ENCODE data around the gene LAYN. TPM values are rescaled to one million over a fixed set of nuclear protein-coding genes. Genes with fewer than 3 reads are reported as not detected.
A peak's percentile ranks its signal among the peaks of the same experiment; 100 is the strongest.

Gene LAYN, protein sequence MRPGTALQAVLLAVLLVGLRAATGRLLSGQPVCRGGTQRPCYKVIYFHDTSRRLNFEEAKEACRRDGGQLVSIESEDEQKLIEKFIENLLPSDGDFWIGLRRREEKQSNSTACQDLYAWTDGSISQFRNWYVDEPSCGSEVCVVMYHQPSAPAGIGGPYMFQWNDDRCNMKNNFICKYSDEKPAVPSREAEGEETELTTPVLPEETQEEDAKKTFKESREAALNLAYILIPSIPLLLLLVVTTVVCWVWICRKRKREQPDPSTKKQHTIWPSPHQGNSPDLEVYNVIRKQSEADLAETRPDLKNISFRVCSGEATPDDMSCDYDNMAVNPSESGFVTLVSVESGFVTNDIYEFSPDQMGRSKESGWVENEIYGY
- 19.3 and 25.9 TPM in 2 replicates for total RNA-seq (2014; rRNA removed; shearing (Covaris generic))

DNA sequence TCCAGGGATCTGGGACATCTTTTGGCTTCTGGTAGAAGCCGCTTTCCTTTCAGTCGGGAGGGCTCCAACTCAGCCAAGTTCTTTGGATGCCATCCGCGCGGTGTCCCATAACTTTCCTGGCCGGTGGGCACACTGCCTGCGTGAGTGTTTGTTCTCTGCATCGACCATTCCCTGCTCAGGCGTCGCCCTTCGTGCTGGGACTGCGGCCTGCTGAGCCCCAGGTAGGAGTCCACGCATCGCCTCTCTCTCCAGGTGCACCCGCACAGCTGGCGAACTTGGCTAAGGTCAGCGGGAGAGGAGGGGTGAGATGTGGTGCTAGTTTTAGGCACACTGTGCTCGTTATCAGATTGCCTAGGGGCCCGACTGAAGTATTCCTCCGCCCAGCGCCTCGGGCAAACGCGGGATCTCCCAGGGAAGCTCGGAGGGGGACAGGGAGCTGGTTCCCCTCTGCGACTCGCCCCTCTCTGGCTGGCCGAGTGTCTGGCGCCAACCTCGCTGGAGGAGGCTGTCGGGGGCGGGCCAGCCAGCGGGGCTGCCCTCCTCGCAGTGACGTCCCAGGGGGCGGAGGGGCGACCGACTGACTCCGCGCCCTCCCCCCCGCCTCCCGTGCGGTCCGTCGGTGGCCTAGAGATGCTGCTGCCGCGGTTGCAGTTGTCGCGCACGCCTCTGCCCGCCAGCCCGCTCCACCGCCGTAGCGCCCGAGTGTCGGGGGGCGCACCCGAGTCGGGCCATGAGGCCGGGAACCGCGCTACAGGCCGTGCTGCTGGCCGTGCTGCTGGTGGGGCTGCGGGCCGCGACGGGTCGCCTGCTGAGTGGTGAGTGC lies at the start of gene LAYN:
TSS of gene LAYN (plus strand) at position 607 of the 823 bp plus-strand sequence. CDS start at position 731, 124 bp downstream.
- peak; percentile 73 for DNase-seq (ENCODE audit: low read depth)

DNA sequence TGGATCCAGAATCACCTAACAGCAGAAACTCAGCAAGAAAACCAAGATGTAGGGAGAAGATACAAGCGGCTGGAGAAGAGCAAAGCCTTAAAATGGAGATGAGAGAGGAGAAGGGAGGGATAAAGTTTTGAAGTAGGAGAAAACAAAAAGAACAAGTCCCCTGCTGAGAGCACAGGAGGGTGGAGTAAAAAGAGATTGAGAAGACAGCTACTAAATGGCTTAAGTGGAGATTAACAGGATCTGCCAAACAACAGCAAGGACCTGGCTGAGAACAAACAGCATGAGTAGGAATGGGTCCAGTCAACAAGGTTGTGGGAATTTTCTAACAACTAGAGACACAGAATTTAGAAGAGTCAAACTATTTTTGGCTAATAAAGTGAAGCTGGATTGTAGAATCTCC lies 46.5 kb upstream of the LAYN start:
- no peak for DNase-seq (ENCODE audit: low read depth)

DNA sequence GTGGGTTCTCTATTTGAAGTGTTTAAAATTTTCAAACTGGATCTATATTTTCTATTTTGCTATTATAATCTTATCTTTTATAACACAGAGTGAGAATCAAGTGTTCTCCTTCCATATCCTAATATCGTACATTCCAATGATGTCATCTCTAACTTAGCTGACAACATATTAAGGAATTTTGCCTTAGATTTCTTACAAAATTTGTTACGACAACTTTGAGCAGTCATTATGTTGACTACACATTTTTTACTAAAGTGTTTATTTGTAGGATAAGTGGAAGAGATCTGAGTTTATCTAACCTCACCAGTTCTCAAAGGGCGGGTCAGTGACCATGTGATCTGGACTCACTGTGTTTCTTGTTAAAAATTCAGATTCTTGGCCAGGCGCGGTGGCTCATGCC lies 41.0 kb upstream of the LAYN start:
- no peak for DNase-seq (ENCODE audit: low read depth)

GRCh38 chr11:111500481-111500880 lies 40.0 kb upstream of the LAYN start:
- no peak for DNase-seq (ENCODE audit: low read depth)

- DNase-seq (ENCODE audit: low read depth) = no peak
Measured at GRCh38 chr11:111502611-111503010, 37.9 kb upstream of the LAYN start.

GRCh38 chr11:111510311-111510710 lies 30.2 kb upstream of the LAYN start:
- no peak for DNase-seq (ENCODE audit: low read depth)

- peak; percentile 27 for DNase-seq (ENCODE audit: low read depth)
Measured at GRCh38 chr11:111512296-111513239, 28.0 kb upstream of the LAYN start, which contains the start of gene BTG4. BTG4 (minus strand) TSS chr11:111512386; CDS start chr11:111498776, 13,610 bp downstream.

- no peak for DNase-seq (ENCODE audit: low read depth)
Measured at GRCh38 chr11:111513240-111513605, 27.3 kb upstream of the LAYN start.

GRCh38 chr11:111514216-111515031 lies 26.1 kb upstream of the LAYN start, which contains the start of gene HOATZ:
HOATZ (plus strand) TSS chr11:111514778; CDS start chr11:111514785, 7 bp downstream.
- no peak for DNase-seq (ENCODE audit: low read depth)

DNA sequence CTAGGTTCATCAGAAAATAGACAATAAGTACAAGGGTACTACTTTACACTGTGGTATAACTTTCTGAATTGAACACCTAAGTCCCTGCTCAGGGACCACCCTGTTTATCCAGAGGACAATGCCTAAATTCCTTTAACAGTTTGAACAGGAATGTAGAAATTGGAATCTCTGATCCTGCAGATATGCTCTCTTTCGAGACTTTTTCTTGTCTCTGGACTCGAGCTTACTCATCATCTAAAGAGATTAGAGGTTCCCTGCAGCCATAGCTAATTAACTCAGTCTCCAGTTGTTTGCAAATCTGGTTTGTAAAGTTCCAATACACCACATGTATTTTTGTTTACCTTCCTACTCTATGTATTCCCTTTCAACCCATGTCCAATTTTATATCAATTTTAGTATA lies 24.9 kb upstream of the LAYN start:
- no peak for DNase-seq (ENCODE audit: low read depth)

GRCh38 chr11:111518668-111519067 lies 21.9 kb upstream of the LAYN start:
- no peak for DNase-seq (ENCODE audit: low read depth)

GRCh38 chr11:111520560-111520959 lies 20.0 kb upstream of the LAYN start:
- peak; percentile 39 for DNase-seq (ENCODE audit: low read depth)

GRCh38 chr11:111521135-111521534 lies 19.4 kb upstream of the LAYN start:
- no peak for DNase-seq (ENCODE audit: low read depth)

DNA sequence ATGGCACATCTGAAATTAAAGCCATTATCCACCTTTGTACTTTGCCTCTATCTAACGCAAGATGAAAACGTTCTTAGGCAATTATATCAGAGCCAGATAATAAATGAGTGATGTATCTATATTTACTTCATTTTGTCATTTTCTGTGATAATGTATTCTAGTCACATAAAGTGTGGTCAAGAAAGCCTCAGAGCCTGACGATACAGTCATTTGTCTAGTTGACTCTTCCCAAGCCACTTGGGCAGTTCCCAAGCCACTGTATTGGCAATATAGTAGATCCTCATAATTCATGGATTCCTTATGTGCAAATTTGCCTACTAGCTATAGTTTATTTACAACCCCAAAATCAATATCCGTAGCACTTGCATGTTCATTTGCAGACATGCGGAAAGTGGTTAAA lies 18.1 kb upstream of the LAYN start:
- DNase-seq (ENCODE audit: low read depth) = no peak

GRCh38 chr11:111523343-111523742 lies 17.2 kb upstream of the LAYN start:
- no peak for DNase-seq (ENCODE audit: low read depth)

DNA sequence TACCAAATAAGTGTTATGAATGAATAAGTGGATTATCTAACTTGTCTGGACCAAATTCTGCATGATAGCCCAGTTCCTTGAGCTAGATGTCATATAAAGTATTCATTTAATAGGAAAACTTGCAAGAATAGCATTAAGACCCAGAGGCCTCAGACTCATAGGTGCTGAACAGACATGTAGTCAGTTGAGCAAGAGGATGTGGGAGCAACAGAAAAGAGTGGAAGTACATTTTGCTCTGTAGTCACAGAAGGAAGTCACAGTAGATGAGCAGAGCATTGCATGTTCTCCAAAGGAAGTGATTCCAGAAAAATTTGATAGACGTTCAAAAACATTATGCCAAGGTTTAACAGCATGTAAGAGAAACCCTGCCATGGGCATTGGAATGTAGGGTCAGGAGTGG lies 16.5 kb upstream of the LAYN start:
- no peak for DNase-seq (ENCODE audit: low read depth)

- no peak for DNase-seq (ENCODE audit: low read depth)
Measured at GRCh38 chr11:111525456-111525855, 15.1 kb upstream of the LAYN start.

- peak; percentile 61 for DNase-seq (ENCODE audit: low read depth)
Measured at GRCh38 chr11:111526501-111526900, 14.0 kb upstream of the LAYN start.

DNA sequence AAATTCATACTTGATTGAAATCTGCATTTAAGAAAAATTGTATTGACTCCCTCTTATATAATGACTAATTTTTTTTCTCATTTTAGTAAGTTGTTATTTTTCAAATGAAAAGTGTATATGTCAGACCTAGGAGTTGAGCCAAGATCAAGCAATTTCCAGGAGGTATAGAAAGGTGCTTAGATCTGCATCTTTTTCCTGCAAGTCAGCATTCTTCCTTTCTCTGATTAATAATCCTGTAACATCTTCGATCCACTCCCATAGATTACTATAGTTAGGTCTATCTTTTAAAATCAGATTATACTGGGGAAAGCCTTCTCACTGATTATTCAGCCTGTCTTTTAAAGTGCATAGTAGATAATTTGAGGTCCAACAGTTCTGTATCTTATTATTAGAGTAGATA lies 13.2 kb upstream of the LAYN start:
- DNase-seq (ENCODE audit: low read depth) = no peak

DNA sequence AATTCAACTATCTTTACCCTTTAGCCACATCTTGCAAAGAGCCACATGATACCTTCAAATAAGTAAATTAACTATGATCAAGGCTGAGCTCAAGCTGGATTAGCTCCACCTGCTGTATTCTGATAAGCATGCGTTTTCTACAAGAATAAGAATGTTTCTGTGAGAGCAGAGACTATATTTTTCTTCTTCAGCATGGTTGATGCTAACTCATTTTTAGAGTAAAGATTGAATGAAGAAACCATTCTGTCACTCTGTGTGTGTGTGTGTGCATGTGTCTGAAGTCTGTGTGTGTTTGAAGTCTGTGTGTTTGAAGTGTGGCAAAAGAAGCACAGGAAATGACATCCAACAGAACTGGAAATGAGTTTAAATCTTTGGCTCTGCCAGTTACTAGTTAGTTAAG lies 12.0 kb upstream of the LAYN start:
- DNase-seq (ENCODE audit: low read depth) = no peak

- DNase-seq (ENCODE audit: low read depth) = peak; percentile 21
Measured at GRCh38 chr11:111530091-111530490, 10.4 kb upstream of the LAYN start.
